NT2/D1 (cell line): Measurements from ENCODE around the gene C4orf51.

Experiments used
- SUZ12 ChIP-seq: IDR thresholded peaks from 2 replicates; pipeline ENCODE4 v1.6.1; 2011; ENCODE audit not compliant: insufficient read length, insufficient read depth; ENCODE audit errors: extremely low read depth
- YY1 ChIP-seq: IDR thresholded peaks from 2 replicates; pipeline ENCODE4 v1.6.1; 2011; ENCODE audit not compliant: insufficient read length, insufficient read depth

DNA sequence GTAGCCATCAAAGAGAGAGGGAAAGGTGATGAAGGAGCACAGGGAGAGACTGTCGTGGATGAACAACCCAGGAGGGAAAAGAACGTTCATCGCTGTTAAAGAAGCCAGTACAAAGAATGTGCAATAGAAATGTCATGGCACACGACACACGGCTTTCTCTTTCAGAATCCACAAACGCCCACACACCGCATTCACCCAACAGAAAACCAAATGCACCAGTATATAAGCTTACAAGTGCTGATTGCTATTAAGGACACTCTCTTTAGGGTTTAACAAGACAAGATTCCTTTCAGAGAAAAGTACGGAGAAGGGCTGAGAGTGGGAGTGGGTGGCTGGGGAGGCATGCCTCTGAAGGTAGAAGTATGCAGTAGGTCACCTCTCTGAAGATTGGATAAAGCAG lies 80.2 kb downstream of the C4orf51 start:
- no peak for TF ChIP-seq YY1
- TF ChIP-seq SUZ12: no peak
